ENCODE data around the gene NUDCD3. TPM values are rescaled to one million over a fixed set of nuclear protein-coding genes. Genes with fewer than 3 reads are reported as not detected.

NUDCD3 gene
- total and polyA plus RNA-seq, 2 of the 8 experiments (the other 6 are each of a cell fraction or from before 2014, with no cell fraction given) = 35.2 to 93.7 TPM

DNA sequence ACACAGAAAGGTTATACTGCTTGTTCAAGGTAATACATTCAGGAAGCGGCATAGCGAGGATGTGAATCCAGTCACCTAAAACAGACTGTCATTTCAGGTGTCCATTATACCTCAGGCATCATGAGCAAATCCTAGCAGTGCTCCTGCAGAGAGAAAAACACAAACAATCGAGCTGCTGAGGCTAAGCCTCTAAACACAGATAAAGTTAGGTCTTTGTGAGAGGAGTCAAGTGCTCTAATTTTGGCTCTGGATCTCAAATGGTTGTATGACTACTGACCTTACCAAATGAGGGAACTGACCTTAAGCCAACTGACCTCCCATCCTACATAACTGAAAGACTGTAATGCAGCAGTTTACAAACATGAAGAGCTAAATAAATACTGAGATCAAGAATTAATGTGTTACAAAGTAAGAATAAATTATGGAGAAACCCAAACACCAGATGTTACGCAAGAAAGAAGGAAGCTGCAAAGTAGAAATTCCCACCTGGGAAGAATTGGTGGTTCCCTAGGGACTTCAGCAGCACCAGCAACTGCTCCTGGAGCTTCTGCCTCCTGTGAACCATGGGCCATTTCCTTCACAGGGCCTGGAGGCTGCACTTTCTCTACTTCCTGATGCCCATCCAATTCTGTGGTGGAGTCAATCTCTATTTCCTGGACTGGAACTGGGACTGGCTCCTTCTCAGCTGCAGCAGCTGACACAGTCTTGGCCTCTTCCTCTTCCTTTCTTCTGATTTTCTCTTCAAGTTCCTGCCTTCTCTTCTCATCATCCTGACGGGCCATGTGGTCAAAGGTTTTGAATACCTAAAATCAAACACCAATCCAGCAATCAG is 5.8 kb downstream of the NUDCD3 start (continued):
- TF ChIP-seq PHF8 (conservative IDR thresholded peaks at IDR 0.05; ENCODE audit: low read depth, low read length) = no peak
- TF ChIP-seq, protein P1, sequence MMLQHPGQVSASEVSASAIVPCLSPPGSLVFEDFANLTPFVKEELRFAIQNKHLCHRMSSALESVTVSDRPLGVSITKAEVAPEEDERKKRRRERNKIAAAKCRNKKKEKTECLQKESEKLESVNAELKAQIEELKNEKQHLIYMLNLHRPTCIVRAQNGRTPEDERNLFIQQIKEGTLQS (IDR thresholded peaks at IDR 0.05; ENCODE audit: insufficient read depth, low read depth, low read length) = no peak
- TF ChIP-seq JUND (IDR thresholded peaks at IDR 0.05; ENCODE audit: low read length) = no peak

Data from H1 (cell line).